WTC11 (cell line): Measurements from ENCODE around the gene CTNNA3. TPM values are rescaled to one million over a fixed set of nuclear protein-coding genes. Genes with fewer than 3 reads are reported as not detected.

ENCODE experiments used
- ATAC-seq: fragments of 200-7000 bp; cut with Tn5 transposase; 2 replicates; pipeline ENCODE4 v1.10.0; 2021; ENCODE audit warnings: mild to moderate bottlenecking, moderate library complexity
- CTCF ChIA-PET: fragments of 300-600 bp; sonication (Branson Sonifier 250); formaldehyde crosslinking; loops from one replicate; lab custom pipeline; 2021; ENCODE audit warnings: antibody characterized with exemption; lab: Charles Lee
- POLR2A ChIA-PET: fragments of 350-600 bp; sonication (Branson Sonifier 250); formaldehyde crosslinking; loops from one replicate; lab custom pipeline; 2021; ENCODE audit warnings: antibody characterized with exemption; lab: Charles Lee
- DNase-seq: peaks from one replicate; pipeline ENCODE4 v3.0.0; 2021; ENCODE audit warnings: low spot score
- H3K27ac Mint-ChIP-seq: 2 replicates; pipeline ENCODE4 v1.8.0; 2021; ENCODE audit warnings: mixed read lengths
- H3K27me3 Mint-ChIP-seq: 2 replicates; pipeline ENCODE4 v1.8.0; 2021; ENCODE audit warnings: low read depth, mild to moderate bottlenecking, moderate library complexity, mixed read lengths
- H3K36me3 Mint-ChIP-seq: 2 replicates; pipeline ENCODE4 v1.8.0; 2021; ENCODE audit warnings: mixed read lengths
- H3K4me1 Mint-ChIP-seq: 2 replicates; pipeline ENCODE4 v1.8.0; 2022; ENCODE audit warnings: mixed read lengths
- H3K4me3 Mint-ChIP-seq: 2 replicates; pipeline ENCODE4 v1.8.0; 2021; ENCODE audit warnings: mild to moderate bottlenecking, moderate library complexity, mixed read lengths
- H3K9me3 Mint-ChIP-seq: 2 replicates; pipeline ENCODE4 v1.8.0; 2021; ENCODE audit warnings: mixed read lengths
- CREM ChIP-seq: sonication (generic); formaldehyde crosslinking; IDR thresholded peaks from 2 replicates; pipeline ENCODE4 v1.8.1; 2022; ENCODE audit warnings: mild to moderate bottlenecking, missing genetic modification reagents, moderate library complexity
- ESRRA ChIP-seq: sonication (generic); formaldehyde crosslinking; IDR thresholded peaks from 2 replicates; pipeline ENCODE4 v1.8.1; 2022; ENCODE audit warnings: mild to moderate bottlenecking, missing genetic modification reagents, borderline replicate concordance
- IRF1 ChIP-seq: sonication (generic); formaldehyde crosslinking; IDR thresholded peaks from 2 replicates; pipeline ENCODE4 v1.8.0; 2023; ENCODE audit warnings: missing genetic modification reagents
- NFYB ChIP-seq: sonication (generic); formaldehyde crosslinking; conservative IDR thresholded peaks from 2 replicates; pipeline ENCODE4 v1.8.0; 2022; ENCODE audit warnings: low read depth, missing genetic modification reagents
- PREB ChIP-seq: sonication (generic); formaldehyde crosslinking; IDR thresholded peaks from 2 replicates; pipeline ENCODE4 v1.8.1; 2022; ENCODE audit warnings: mild to moderate bottlenecking, missing genetic modification reagents, moderate library complexity, borderline replicate concordance
- RELA ChIP-seq: sonication (generic); formaldehyde crosslinking; IDR thresholded peaks from 2 replicates; pipeline ENCODE4 v1.8.1; 2022; ENCODE audit warnings: missing genetic modification reagents, mild to moderate bottlenecking, borderline replicate concordance
- TEAD4 ChIP-seq: sonication (generic); formaldehyde crosslinking; IDR thresholded peaks from 2 replicates; pipeline ENCODE4 v1.8.0; 2022; ENCODE audit warnings: mild to moderate bottlenecking, missing genetic modification reagents
- ZBTB43 ChIP-seq: sonication (generic); formaldehyde crosslinking; IDR thresholded peaks from 2 replicates; pipeline ENCODE4 v1.8.1; 2023; ENCODE audit warnings: mild to moderate bottlenecking, missing genetic modification reagents
- ZMAT4 ChIP-seq: fragments of 250-450 bp; sonication (Bioruptor Pico); IDR thresholded peaks from 2 replicates; pipeline ENCODE4 v1.9.0; 2021; ENCODE audit warnings: mild to moderate bottlenecking
- ZNF121 ChIP-seq: sonication (generic); formaldehyde crosslinking; IDR thresholded peaks from 2 replicates; pipeline ENCODE4 v1.8.0; 2023; ENCODE audit warnings: missing genetic modification reagents
- ZNF138 ChIP-seq: sonication (generic); formaldehyde crosslinking; conservative IDR thresholded peaks from 2 replicates; pipeline ENCODE4 v1.8.1; 2022; ENCODE audit warnings: mild to moderate bottlenecking, moderate library complexity, missing genetic modification reagents
- ZNF219 ChIP-seq: sonication (generic); formaldehyde crosslinking; IDR thresholded peaks from 2 replicates; pipeline ENCODE4 v1.8.0; 2023; ENCODE audit warnings: missing genetic modification reagents, mild to moderate bottlenecking, borderline replicate concordance
- ZNF232 ChIP-seq: sonication (generic); formaldehyde crosslinking; IDR thresholded peaks from 2 replicates; pipeline ENCODE4 v1.8.0; 2022; ENCODE audit warnings: mild to moderate bottlenecking, missing genetic modification reagents
- ZNF281 ChIP-seq: sonication (generic); formaldehyde crosslinking; IDR thresholded peaks from 2 replicates; pipeline ENCODE4 v1.8.0; 2023; ENCODE audit warnings: mild to moderate bottlenecking, missing genetic modification reagents
- ZNF416 ChIP-seq: fragments of 250-450 bp; sonication (Bioruptor Pico); IDR thresholded peaks from 2 replicates; pipeline ENCODE4 v1.9.0; 2021; ENCODE audit warnings: mild to moderate bottlenecking, inconsistent platforms
- total RNA-seq: library from RNA; stranded (reverse); gene quantifications from 3 replicates; pipeline ENCODE4 v1.2.3, GENCODE V29; 2021
- TF ChIP-seq, protein P1 (sequence below): fragments of 250-450 bp; sonication (Bioruptor Pico); IDR thresholded peaks from 2 replicates; pipeline ENCODE4 v1.9.0; 2021; ENCODE audit warnings: moderate library complexity, mild to moderate bottlenecking, inconsistent platforms, borderline replicate concordance
- TF ChIP-seq, protein P2 (sequence below): sonication (generic); formaldehyde crosslinking; IDR thresholded peaks from 2 replicates; pipeline ENCODE4 v1.8.0; 2022; ENCODE audit warnings: mild to moderate bottlenecking, missing genetic modification reagents
- TF ChIP-seq, protein P3 (sequence below): fragments of 250-450 bp; sonication (Bioruptor Pico); IDR thresholded peaks from 2 replicates; pipeline ENCODE4 v2.1.2; 2022; ENCODE audit warnings: mild to moderate bottlenecking, moderate library complexity
- TF ChIP-seq, protein P4 (sequence below): sonication (generic); formaldehyde crosslinking; IDR thresholded peaks from 2 replicates; pipeline ENCODE4 v1.8.1; 2022; ENCODE audit warnings: mild to moderate bottlenecking, moderate library complexity, missing genetic modification reagents

Gene CTNNA3
- total RNA-seq, 1 experiment from 2014 or later = 6.1 TPM

DNA sequence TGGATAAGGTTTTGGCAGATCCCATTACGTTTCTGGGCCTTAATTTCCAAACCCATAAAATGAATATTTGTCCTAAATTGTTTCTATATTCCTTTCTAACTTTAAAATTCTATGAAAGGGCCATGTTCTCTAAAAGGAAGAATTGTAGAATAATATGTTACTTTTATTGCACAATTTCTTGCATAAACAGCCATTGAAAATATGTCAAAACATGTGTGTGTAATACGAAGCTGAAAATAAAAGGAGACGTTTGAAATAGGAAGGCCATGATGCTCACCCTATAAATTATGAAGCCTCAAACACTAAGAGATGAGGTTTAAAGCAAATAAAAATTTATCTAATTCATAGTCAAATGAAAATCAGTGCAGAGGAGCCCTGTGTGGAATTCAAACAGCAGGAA, 915.2 kb downstream of the CTNNA3 start (continued):
- TF ChIP-seq, protein P1, sequence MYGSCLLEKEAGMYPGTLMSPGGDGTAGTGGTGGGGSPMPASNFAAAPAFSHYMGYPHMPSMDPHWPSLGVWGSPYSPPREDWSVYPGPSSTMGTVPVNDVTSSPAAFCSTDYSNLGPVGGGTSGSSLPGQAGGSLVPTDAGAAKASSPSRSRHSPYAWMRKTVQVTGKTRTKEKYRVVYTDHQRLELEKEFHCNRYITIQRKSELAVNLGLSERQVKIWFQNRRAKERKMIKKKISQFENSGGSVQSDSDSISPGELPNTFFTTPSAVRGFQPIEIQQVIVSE = no peak
- no peak for TF ChIP-seq ZNF416 (CRISPR knock-in tag)

- DNase-seq (no peak), ATAC-seq (no peak)
- POLR2A ChIA-PET = no interaction called here
- Mint-ChIP-seq H3K27ac (no peak overlapping the region), H3K9me3 (no peaks in the 10 kb centered on the region), H3K27me3 (no peaks in the 10 kb centered on the region), H3K36me3 (no peaks in the 10 kb centered on the region), H3K4me3 (no peak overlapping the region), H3K4me1 (peaks cover 3% of the 10 kb centered on the region; the same call in 1 of the 2 replicates)
- TF ChIP-seq, protein P2, sequence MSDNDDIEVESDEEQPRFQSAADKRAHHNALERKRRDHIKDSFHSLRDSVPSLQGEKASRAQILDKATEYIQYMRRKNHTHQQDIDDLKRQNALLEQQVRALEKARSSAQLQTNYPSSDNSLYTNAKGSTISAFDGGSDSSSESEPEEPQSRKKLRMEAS = no peak
- no peak for TF ChIP-seq ZBTB43
- TF ChIP-seq NFYB (CRISPR knock-in tag) = no peak
- TF ChIP-seq RELA (CRISPR knock-in tag) = no peak
- no peak for TF ChIP-seq ZMAT4 (CRISPR knock-in tag)
- no peak for TF ChIP-seq PREB (CRISPR knock-in tag)
- TF ChIP-seq CREM = no peak
- no peak for TF ChIP-seq ZNF219 (CRISPR knock-in tag)
- CTCF ChIA-PET = no interaction called here
Measured at GRCh38 chr10:66778351-66778750, 917.6 kb downstream of the CTNNA3 start.

DNA sequence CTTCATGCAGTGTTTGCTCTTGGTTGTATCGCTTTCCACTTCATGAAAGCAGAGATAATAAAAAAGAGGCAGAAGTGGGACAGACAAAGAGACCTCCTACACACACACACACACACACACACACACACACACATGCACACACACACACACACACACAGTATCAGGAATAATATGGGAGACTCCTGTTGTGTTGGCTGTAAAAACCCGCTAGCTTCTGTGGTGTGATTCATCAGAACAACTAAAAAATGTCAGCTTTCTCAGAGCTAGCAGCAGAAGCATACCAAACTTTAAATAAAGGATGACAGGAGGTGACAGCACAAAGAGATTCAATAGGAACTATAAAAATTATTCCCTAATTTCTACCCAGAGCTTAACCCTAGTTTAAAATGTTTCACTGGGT, 918.3 kb downstream of the CTNNA3 start:
- Mint-ChIP-seq H3K9me3 (no peaks in the 10 kb centered on the region), H3K4me3 (no peak overlapping the region), H3K27ac (no peak overlapping the region), H3K36me3 (no peaks in the 10 kb centered on the region), H3K27me3 (no peaks in the 10 kb centered on the region), H3K4me1 (no peaks in the 10 kb centered on the region; the same call in 1 of the 2 replicates)
- CTCF ChIA-PET = no interaction called here
- POLR2A ChIA-PET = no interaction called here
- DNase-seq (no peak), ATAC-seq (no peak)
- TF ChIP-seq ZNF121 (CRISPR knock-in tag) = no peak
- TF ChIP-seq, protein P3, sequence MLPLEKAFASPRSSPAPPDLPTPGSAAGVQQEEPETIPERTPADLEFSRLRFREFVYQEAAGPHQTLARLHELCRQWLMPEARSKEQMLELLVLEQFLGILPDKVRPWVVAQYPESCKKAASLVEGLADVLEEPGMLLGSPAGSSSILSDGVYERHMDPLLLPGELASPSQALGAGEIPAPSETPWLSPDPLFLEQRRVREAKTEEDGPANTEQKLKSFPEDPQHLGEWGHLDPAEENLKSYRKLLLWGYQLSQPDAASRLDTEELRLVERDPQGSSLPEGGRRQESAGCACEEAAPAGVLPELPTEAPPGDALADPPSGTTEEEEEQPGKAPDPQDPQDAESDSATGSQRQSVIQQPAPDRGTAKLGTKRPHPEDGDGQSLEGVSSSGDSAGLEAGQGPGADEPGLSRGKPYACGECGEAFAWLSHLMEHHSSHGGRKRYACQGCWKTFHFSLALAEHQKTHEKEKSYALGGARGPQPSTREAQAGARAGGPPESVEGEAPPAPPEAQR (CRISPR knock-in tag) = no peak
- TF ChIP-seq ZBTB43 = no peak
- TF ChIP-seq ESRRA (CRISPR knock-in tag) = no peak
- no peak for TF ChIP-seq ZNF281 (CRISPR knock-in tag)
- TF ChIP-seq ZNF138 (CRISPR knock-in tag) = no peak
- TF ChIP-seq IRF1 (CRISPR knock-in tag) = no peak
- no peak for TF ChIP-seq TEAD4 (CRISPR knock-in tag)
- TF ChIP-seq, protein P4, sequence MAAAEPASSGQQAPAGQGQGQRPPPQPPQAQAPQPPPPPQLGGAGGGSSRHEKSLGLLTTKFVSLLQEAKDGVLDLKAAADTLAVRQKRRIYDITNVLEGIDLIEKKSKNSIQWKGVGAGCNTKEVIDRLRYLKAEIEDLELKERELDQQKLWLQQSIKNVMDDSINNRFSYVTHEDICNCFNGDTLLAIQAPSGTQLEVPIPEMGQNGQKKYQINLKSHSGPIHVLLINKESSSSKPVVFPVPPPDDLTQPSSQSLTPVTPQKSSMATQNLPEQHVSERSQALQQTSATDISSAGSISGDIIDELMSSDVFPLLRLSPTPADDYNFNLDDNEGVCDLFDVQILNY (CRISPR knock-in tag) = no peak
- TF ChIP-seq, protein P1 = no peak
- no peak for TF ChIP-seq ZNF232 (CRISPR knock-in tag)
- TF ChIP-seq PREB (CRISPR knock-in tag) = no peak
